HL-60 (cell line): ENCODE results near the gene ENPP1.

Source experiments
- CTCF ChIP-seq: IDR thresholded peaks from one replicate; pipeline ENCODE4 v1.5.1; 2011; ENCODE audit warnings: low read length, control low read depth, inconsistent platforms; ENCODE audit not compliant: insufficient read depth
- GABPA ChIP-seq: IDR thresholded peaks from 2 replicates; pipeline ENCODE4 v1.6.1; 2012; ENCODE audit warnings: low read depth
- POLR2AphosphoS5 ChIP-seq: IDR thresholded peaks from 2 replicates; pipeline ENCODE4 v1.6.1; 2012; ENCODE audit warnings: low read depth

GRCh38 chr6:131769385-131770141 lies 38.3 kb upstream of the ENPP1 start:
- no peak for TF ChIP-seq CTCF
- TF ChIP-seq POLR2AphosphoS5: no peak
- TF ChIP-seq GABPA: no peak
